GM18868 (cell line): Measurements from ENCODE around the gene CCDC197.

Source experiments
- ATAC-seq: cut with Tn5 transposase; IDR thresholded peaks from one replicate; pipeline ENCODE4 v1.9.1; 2021; ENCODE audit warnings: mild to moderate bottlenecking, moderate library complexity; ENCODE audit not compliant: unreplicated experiment

Gene CCDC197

GRCh38 chr14:93960774-93961438, 36.2 kb upstream of the CCDC197 start:
- no peak for ATAC-seq

GRCh38 chr14:93961620-93962019, 35.5 kb upstream of the CCDC197 start:
- no peak for ATAC-seq

- peak; percentile 44 for ATAC-seq
These were observed 34.1 kb upstream of the CCDC197 start for GRCh38 chr14:93962701-93963601.

- ATAC-seq: no peak
These were observed 33.4 kb upstream of the CCDC197 start for GRCh38 chr14:93963692-93964091.

GRCh38 chr14:93964281-93964680, 32.8 kb upstream of the CCDC197 start:
- ATAC-seq: no peak

GRCh38 chr14:93964820-93965286, 32.2 kb upstream of the CCDC197 start:
- ATAC-seq: no peak

- ATAC-seq: no peak
These were observed 31.7 kb upstream of the CCDC197 start for GRCh38 chr14:93965287-93965821.

- ATAC-seq: no peak
These were observed 31.1 kb upstream of the CCDC197 start for GRCh38 chr14:93965946-93966474.

GRCh38 chr14:93967637-93968250, 29.4 kb upstream of the CCDC197 start:
- peak; percentile 34 for ATAC-seq

- peak; percentile 29 for ATAC-seq
These were observed 27.8 kb upstream of the CCDC197 start for GRCh38 chr14:93969082-93969828.

- peak; percentile 20 for ATAC-seq
These were observed 26.5 kb upstream of the CCDC197 start for GRCh38 chr14:93970585-93970964.

- peak; percentile 41 for ATAC-seq
These were observed 26.0 kb upstream of the CCDC197 start for GRCh38 chr14:93970965-93971634.

GRCh38 chr14:93971635-93972027, 25.5 kb upstream of the CCDC197 start:
- no peak for ATAC-seq

GRCh38 chr14:93972618-93973205, 24.4 kb upstream of the CCDC197 start:
- no peak for ATAC-seq

GRCh38 chr14:93973607-93974006, 23.5 kb upstream of the CCDC197 start:
- ATAC-seq: no peak

GRCh38 chr14:93974299-93974698, 22.8 kb upstream of the CCDC197 start:
- ATAC-seq: no peak

- no peak for ATAC-seq
These were observed 22.3 kb upstream of the CCDC197 start for GRCh38 chr14:93974833-93975232.

- ATAC-seq: peak; percentile 69
These were observed 21.2 kb upstream of the CCDC197 start for GRCh38 chr14:93975791-93976476.
